GM23338 (cell line): ENCODE data around the gene MAPK4. TPM values are rescaled to one million over a fixed set of nuclear protein-coding genes. Genes with fewer than 3 reads are reported as not detected.

Source experiments
- ATAC-seq: fragments of 200-7000 bp; cut with Tn5 transposase; 3 replicates; pipeline ENCODE4 v1.9.1; 2020
- DNase-seq: peaks from one replicate; pipeline ENCODE4 v3.0.0-alpha.2; 2015; ENCODE audit warnings: low spot score
- H2AFZ ChIP-seq: fragments of 200-600 bp; sonication (generic); 2 replicates; pipeline ENCODE4 v1.8.0; 2016; ENCODE audit warnings: antibody characterized with exemption, mild to moderate bottlenecking, moderate library complexity
- H3F3A ChIP-seq: fragments of 200-600 bp; sonication (generic); replicated peaks from 2 replicates; pipeline ENCODE4 v1.8.0; 2017; ENCODE audit warnings: antibody characterized with exemption, mixed run types, low read depth
- H3K27ac ChIP-seq: fragments of 200-600 bp; sonication (generic); 2 replicates; pipeline ENCODE4 v1.6.1; 2016; ENCODE audit warnings: low read depth
- H3K27me3 ChIP-seq: fragments of 200-600 bp; sonication (generic); 2 replicates; pipeline ENCODE4 v1.8.0; 2016; ENCODE audit warnings: mild to moderate bottlenecking, mixed run types, moderate library complexity; ENCODE audit not compliant: insufficient read depth
- H3K36me3 ChIP-seq: fragments of 200-600 bp; sonication (generic); 2 replicates; pipeline ENCODE4 v1.8.0; 2016; ENCODE audit warnings: mild to moderate bottlenecking; ENCODE audit not compliant: insufficient read depth
- H3K4me1 ChIP-seq: fragments of 200-600 bp; sonication (generic); 2 replicates; pipeline ENCODE4 v1.8.0; 2016; ENCODE audit warnings: mild to moderate bottlenecking, moderate library complexity; ENCODE audit not compliant: insufficient read depth
- H3K4me2 ChIP-seq: fragments of 200-600 bp; sonication (generic); 2 replicates; pipeline ENCODE4 v1.7.1; 2017; ENCODE audit warnings: mixed run types
- H3K4me3 ChIP-seq: fragments of 200-600 bp; sonication (generic); 2 replicates; pipeline ENCODE4 v1.6.1; 2016; ENCODE audit warnings: mixed run types
- H3K79me2 ChIP-seq: fragments of 200-600 bp; sonication (generic); replicated peaks from 2 replicates; pipeline ENCODE4 v1.8.0; 2017; ENCODE audit warnings: mild to moderate bottlenecking; ENCODE audit not compliant: insufficient read depth
- H3K9me2 ChIP-seq: fragments of 200-600 bp; sonication (generic); 2 replicates; pipeline ENCODE4 v1.8.0; 2017; ENCODE audit not compliant: insufficient read depth
- H4K20me1 ChIP-seq: fragments of 200-600 bp; sonication (generic); replicated peaks from 2 replicates; pipeline ENCODE4 v1.8.0; 2017; ENCODE audit warnings: mild to moderate bottlenecking; ENCODE audit not compliant: insufficient read depth
- H3K27ac Mint-ChIP-seq: 2 replicates; pipeline ENCODE4 v1.8.0; 2020; ENCODE audit warnings: inconsistent platforms, mild to moderate bottlenecking, moderate library complexity, mixed read lengths
- H3K27me3 Mint-ChIP-seq: 3 replicates; pipeline ENCODE4 v1.8.0; 2022; ENCODE audit warnings: low read depth, mild to moderate bottlenecking, moderate library complexity, mixed read lengths, inconsistent platforms; ENCODE audit not compliant: insufficient read depth, poor library complexity
- H3K36me3 Mint-ChIP-seq: 3 replicates; pipeline ENCODE4 v1.8.0; 2021; ENCODE audit warnings: low read depth, mild to moderate bottlenecking, inconsistent platforms, moderate library complexity, mixed read lengths
- H3K4me1 Mint-ChIP-seq: 3 replicates; pipeline ENCODE4 v1.8.0; 2020; ENCODE audit warnings: mild to moderate bottlenecking, inconsistent platforms, mixed read lengths
- H3K4me3 Mint-ChIP-seq: 3 replicates; pipeline ENCODE4 v1.8.0; 2021; ENCODE audit warnings: moderate library complexity, mild to moderate bottlenecking, inconsistent platforms, mixed read lengths
- H3K9me3 Mint-ChIP-seq: 3 replicates; pipeline ENCODE4 v1.8.0; 2020; ENCODE audit warnings: moderate library complexity, mild to moderate bottlenecking, inconsistent platforms, mixed read lengths
- CREB1 ChIP-seq: fragments of 250-450 bp; sonication (Bioruptor Pico); IDR thresholded peaks from 2 replicates; pipeline ENCODE4 v1.5.0; 2020; ENCODE audit warnings: low read depth, mild to moderate bottlenecking, moderate library complexity
- EZH2phosphoT487 ChIP-seq: fragments of 200-600 bp; sonication (generic); IDR thresholded peaks from one replicate; pipeline ENCODE4 v1.8.1; 2018; ENCODE audit warnings: antibody characterized with exemption; ENCODE audit not compliant: unreplicated experiment
- JUNB ChIP-seq: IDR thresholded peaks from one replicate; pipeline ENCODE4 v1.6.1; 2016; ENCODE audit warnings: antibody characterized with exemption; ENCODE audit not compliant: unreplicated experiment
- NANOG ChIP-seq: IDR thresholded peaks from 2 replicates; pipeline ENCODE4 v1.6.1; 2016; ENCODE audit warnings: antibody characterized with exemption, borderline replicate concordance
- POLR2AphosphoS5 ChIP-seq: IDR thresholded peaks from 2 replicates; pipeline ENCODE4 v1.6.1; 2016; ENCODE audit warnings: antibody characterized with exemption, low read depth
- STAT1 ChIP-seq: IDR thresholded peaks from one replicate; pipeline ENCODE4 v1.6.1; 2016; ENCODE audit warnings: antibody characterized with exemption; ENCODE audit not compliant: unreplicated experiment
- ZNF114 ChIP-seq: fragments of 250-450 bp; sonication (Bioruptor Pico); IDR thresholded peaks from 2 replicates; pipeline ENCODE4 v1.5.0; 2020; ENCODE audit warnings: mild to moderate bottlenecking, moderate library complexity
- polyA plus RNA-seq: library from polyadenylated mRNA; unstranded; fragments of >200 nt; fragmentation: Nextera tagmentation; extraction: Ambion mirVana; gene quantifications from 2 replicates; pipeline ENCODE4 v1.2.1, GENCODE V29; 2016
- total RNA-seq: library from RNA; depleted of rRNA; stranded (reverse); fragments of >200 nt; shearing (Covaris generic); gene quantifications from 2 replicates; pipeline ENCODE4 v1.2.3, GENCODE V29; 2014
- TF ChIP-seq, protein P1 (sequence below): IDR thresholded peaks from one replicate; pipeline ENCODE4 v1.6.1; 2018; ENCODE audit warnings: antibody characterized with exemption; ENCODE audit not compliant: unreplicated experiment
- TF ChIP-seq, protein P2 (sequence below), 2 experiments: fragments of 200-600 bp in 1 of 2; sonication (generic) in 1 of 2; conservative IDR thresholded peaks; 2 replicates each; pipeline versions ENCODE4 v1.5.1 to v1.6.1; 2016 to 2017; ENCODE audit warnings: antibody characterized with exemption in 2 of 2, low read depth in 2 of 2, mild to moderate bottlenecking in 2 of 2, moderate library complexity in 1 of 2
- TF ChIP-seq, protein P3 (sequence below): IDR thresholded peaks from 2 replicates; pipeline ENCODE4 v1.6.1; 2016; ENCODE audit warnings: antibody characterized with exemption

Gene MAPK4
- total and polyA plus RNA-seq, 2 experiments from 2014 or later = 1.3 to 4.4 TPM

DNA sequence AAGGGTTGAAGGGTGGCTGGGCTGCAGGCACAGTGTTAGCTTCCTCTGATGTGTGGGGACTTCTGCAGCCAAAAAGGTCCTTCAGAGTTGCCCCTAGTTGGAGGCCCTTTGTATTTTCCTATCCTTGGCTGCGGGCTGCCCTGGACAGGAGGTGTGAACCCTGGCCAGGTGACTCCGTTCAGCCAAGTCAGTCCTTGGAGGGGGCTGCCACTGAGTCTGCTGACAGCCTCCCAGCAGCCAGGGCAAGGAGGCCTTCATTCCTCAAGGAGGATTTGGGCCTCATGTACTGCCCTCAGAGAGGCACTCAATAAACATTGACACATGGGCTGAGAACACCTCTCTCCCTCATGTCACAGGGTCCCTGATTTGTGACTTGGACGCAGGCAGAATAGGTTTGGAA is 62.4 kb downstream of the MAPK4 start:
- no peaks in the 10 kb centered on the region for H3K79me2 ChIP-seq
- peaks cover 7% of the 10 kb centered on the region; the same call in 1 of the 2 replicates for H3K9me2 ChIP-seq
- H3K4me3 ChIP-seq = no peak overlapping the region
- H3K27me3 ChIP-seq = no peaks in the 10 kb centered on the region
- no peaks in the 10 kb centered on the region for H3K9me3 Mint-ChIP-seq
- H3K36me3 ChIP-seq = no peaks in the 10 kb centered on the region
- H3K4me2 ChIP-seq = no peak overlapping the region
- no peaks in the 10 kb centered on the region for H3K36me3 Mint-ChIP-seq
- no peak overlapping the region for H2AFZ ChIP-seq
- no peak for ATAC-seq
- H3K4me3 Mint-ChIP-seq = no peak overlapping the region
- no peak overlapping the region for H3K27ac ChIP-seq
- no peaks in the 10 kb centered on the region for H3F3A ChIP-seq
- peaks cover 5% of the 10 kb centered on the region for H3K27me3 Mint-ChIP-seq
- no peak for DNase-seq
- H3K4me1 Mint-ChIP-seq = no peaks in the 10 kb centered on the region
- no peaks in the 10 kb centered on the region for H3K4me1 ChIP-seq
- H4K20me1 ChIP-seq = no peaks in the 10 kb centered on the region
- H3K27ac Mint-ChIP-seq = no peak overlapping the region
- no peak for TF ChIP-seq CREB1 (CRISPR knock-in tag)
- TF ChIP-seq EZH2phosphoT487 = no peak
- TF ChIP-seq STAT1 = no peak
- TF ChIP-seq, protein P1, sequence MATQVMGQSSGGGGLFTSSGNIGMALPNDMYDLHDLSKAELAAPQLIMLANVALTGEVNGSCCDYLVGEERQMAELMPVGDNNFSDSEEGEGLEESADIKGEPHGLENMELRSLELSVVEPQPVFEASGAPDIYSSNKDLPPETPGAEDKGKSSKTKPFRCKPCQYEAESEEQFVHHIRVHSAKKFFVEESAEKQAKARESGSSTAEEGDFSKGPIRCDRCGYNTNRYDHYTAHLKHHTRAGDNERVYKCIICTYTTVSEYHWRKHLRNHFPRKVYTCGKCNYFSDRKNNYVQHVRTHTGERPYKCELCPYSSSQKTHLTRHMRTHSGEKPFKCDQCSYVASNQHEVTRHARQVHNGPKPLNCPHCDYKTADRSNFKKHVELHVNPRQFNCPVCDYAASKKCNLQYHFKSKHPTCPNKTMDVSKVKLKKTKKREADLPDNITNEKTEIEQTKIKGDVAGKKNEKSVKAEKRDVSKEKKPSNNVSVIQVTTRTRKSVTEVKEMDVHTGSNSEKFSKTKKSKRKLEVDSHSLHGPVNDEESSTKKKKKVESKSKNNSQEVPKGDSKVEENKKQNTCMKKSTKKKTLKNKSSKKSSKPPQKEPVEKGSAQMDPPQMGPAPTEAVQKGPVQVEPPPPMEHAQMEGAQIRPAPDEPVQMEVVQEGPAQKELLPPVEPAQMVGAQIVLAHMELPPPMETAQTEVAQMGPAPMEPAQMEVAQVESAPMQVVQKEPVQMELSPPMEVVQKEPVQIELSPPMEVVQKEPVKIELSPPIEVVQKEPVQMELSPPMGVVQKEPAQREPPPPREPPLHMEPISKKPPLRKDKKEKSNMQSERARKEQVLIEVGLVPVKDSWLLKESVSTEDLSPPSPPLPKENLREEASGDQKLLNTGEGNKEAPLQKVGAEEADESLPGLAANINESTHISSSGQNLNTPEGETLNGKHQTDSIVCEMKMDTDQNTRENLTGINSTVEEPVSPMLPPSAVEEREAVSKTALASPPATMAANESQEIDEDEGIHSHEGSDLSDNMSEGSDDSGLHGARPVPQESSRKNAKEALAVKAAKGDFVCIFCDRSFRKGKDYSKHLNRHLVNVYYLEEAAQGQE = no peak
- TF ChIP-seq POLR2AphosphoS5 = no peak
- TF ChIP-seq JUNB = no peak
- TF ChIP-seq ZNF114 (CRISPR knock-in tag) = no peak
- TF ChIP-seq, protein P2, sequence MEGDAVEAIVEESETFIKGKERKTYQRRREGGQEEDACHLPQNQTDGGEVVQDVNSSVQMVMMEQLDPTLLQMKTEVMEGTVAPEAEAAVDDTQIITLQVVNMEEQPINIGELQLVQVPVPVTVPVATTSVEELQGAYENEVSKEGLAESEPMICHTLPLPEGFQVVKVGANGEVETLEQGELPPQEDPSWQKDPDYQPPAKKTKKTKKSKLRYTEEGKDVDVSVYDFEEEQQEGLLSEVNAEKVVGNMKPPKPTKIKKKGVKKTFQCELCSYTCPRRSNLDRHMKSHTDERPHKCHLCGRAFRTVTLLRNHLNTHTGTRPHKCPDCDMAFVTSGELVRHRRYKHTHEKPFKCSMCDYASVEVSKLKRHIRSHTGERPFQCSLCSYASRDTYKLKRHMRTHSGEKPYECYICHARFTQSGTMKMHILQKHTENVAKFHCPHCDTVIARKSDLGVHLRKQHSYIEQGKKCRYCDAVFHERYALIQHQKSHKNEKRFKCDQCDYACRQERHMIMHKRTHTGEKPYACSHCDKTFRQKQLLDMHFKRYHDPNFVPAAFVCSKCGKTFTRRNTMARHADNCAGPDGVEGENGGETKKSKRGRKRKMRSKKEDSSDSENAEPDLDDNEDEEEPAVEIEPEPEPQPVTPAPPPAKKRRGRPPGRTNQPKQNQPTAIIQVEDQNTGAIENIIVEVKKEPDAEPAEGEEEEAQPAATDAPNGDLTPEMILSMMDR (conservative IDR thresholded peaks at IDR 0.05; ENCODE audit: low read depth in 2 of 2) = no peak
- TF ChIP-seq, protein P3, sequence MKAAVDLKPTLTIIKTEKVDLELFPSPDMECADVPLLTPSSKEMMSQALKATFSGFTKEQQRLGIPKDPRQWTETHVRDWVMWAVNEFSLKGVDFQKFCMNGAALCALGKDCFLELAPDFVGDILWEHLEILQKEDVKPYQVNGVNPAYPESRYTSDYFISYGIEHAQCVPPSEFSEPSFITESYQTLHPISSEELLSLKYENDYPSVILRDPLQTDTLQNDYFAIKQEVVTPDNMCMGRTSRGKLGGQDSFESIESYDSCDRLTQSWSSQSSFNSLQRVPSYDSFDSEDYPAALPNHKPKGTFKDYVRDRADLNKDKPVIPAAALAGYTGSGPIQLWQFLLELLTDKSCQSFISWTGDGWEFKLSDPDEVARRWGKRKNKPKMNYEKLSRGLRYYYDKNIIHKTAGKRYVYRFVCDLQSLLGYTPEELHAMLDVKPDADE = no peak
- TF ChIP-seq NANOG = no peak
